HEK293 (cell line): ENCODE results near the gene FBN2.

Source experiments
- BCL11B ChIP-seq: fragments of 450-650 bp; formaldehyde crosslinking; IDR thresholded peaks from 2 replicates; pipeline ENCODE4 v1.5.1; 2016; ENCODE audit warnings: low read depth, missing biosample characterization, missing genetic modification characterization
- GFI1B ChIP-seq: fragments of 450-650 bp; formaldehyde crosslinking; IDR thresholded peaks from 2 replicates; pipeline ENCODE4 v1.5.1; 2016; ENCODE audit warnings: missing biosample characterization, missing genetic modification characterization
- TRIM28 ChIP-seq: IDR thresholded peaks from 2 replicates; pipeline ENCODE4 v1.6.1; 2011; ENCODE audit warnings: low read length, control low read depth, borderline replicate concordance
- WT1 ChIP-seq: fragments of 450-650 bp; formaldehyde crosslinking; IDR thresholded peaks from 2 replicates; pipeline ENCODE4 v1.5.1; 2016; ENCODE audit warnings: missing biosample characterization, missing genetic modification characterization
- ZNF138 ChIP-seq: fragments of 450-650 bp; formaldehyde crosslinking; IDR thresholded peaks from 2 replicates; pipeline ENCODE4 v1.5.1; 2016; ENCODE audit warnings: missing biosample characterization, missing genetic modification characterization, borderline replicate concordance
- ZNF174 ChIP-seq: fragments of 450-650 bp; formaldehyde crosslinking; IDR thresholded peaks from 2 replicates; pipeline ENCODE4 v1.5.0; 2017; ENCODE audit warnings: missing biosample characterization, mild to moderate bottlenecking, missing genetic modification characterization
- ZNF202 ChIP-seq: fragments of 450-650 bp; formaldehyde crosslinking; IDR thresholded peaks from 2 replicates; pipeline ENCODE4 v1.5.1; 2016; ENCODE audit warnings: missing biosample characterization, missing genetic modification characterization, borderline replicate concordance
- ZNF311 ChIP-seq: fragments of 450-650 bp; formaldehyde crosslinking; IDR thresholded peaks from 2 replicates; pipeline ENCODE4 v1.5.1; 2017; ENCODE audit warnings: missing biosample characterization, missing genetic modification characterization, borderline replicate concordance
- ZNF350 ChIP-seq: fragments of 450-650 bp; formaldehyde crosslinking; IDR thresholded peaks from 2 replicates; pipeline ENCODE4 v1.5.0; 2017; ENCODE audit warnings: missing biosample characterization, mild to moderate bottlenecking, missing genetic modification characterization
- ZNF366 ChIP-seq: fragments of 450-650 bp; formaldehyde crosslinking; conservative IDR thresholded peaks from 2 replicates; pipeline ENCODE4 v1.5.1; 2016; ENCODE audit warnings: missing biosample characterization, missing genetic modification characterization
- ZNF530 ChIP-seq: fragments of 450-650 bp; formaldehyde crosslinking; IDR thresholded peaks from 2 replicates; pipeline ENCODE4 v1.5.1; 2016; ENCODE audit warnings: low read depth, missing biosample characterization, missing genetic modification characterization
- ZNF558 ChIP-seq: fragments of 450-650 bp; formaldehyde crosslinking; IDR thresholded peaks from 2 replicates; pipeline ENCODE4 v1.5.1; 2016; ENCODE audit warnings: missing biosample characterization, missing genetic modification characterization
- ZNF561 ChIP-seq: fragments of 450-650 bp; IDR thresholded peaks from 2 replicates; pipeline ENCODE4 v1.5.1; 2018; ENCODE audit warnings: missing biosample characterization, missing genetic modification characterization, borderline replicate concordance
- ZNF571 ChIP-seq: fragments of 450-650 bp; formaldehyde crosslinking; IDR thresholded peaks from 2 replicates; pipeline ENCODE4 v1.5.0; 2017; ENCODE audit warnings: missing biosample characterization, missing genetic modification characterization
- ZNF654 ChIP-seq: fragments of 450-650 bp; formaldehyde crosslinking; IDR thresholded peaks from 2 replicates; pipeline ENCODE4 v1.5.1; 2016; ENCODE audit warnings: low read depth, missing biosample characterization, missing genetic modification characterization
- ZNF660 ChIP-seq: fragments of 450-650 bp; IDR thresholded peaks from 2 replicates; pipeline ENCODE4 v1.5.1; 2018; ENCODE audit warnings: missing biosample characterization, mild to moderate bottlenecking, missing genetic modification characterization
- ZNF791 ChIP-seq: fragments of 450-650 bp; formaldehyde crosslinking; IDR thresholded peaks from 2 replicates; pipeline ENCODE4 v1.5.1; 2016; ENCODE audit warnings: missing biosample characterization, missing genetic modification characterization
- ZSCAN16 ChIP-seq: fragments of 450-650 bp; formaldehyde crosslinking; IDR thresholded peaks from 2 replicates; pipeline ENCODE4 v1.5.1; 2016; ENCODE audit warnings: missing biosample characterization, missing genetic modification characterization
- ZSCAN30 ChIP-seq: fragments of 450-650 bp; IDR thresholded peaks from 2 replicates; pipeline ENCODE4 v1.5.1; 2018; ENCODE audit warnings: missing biosample characterization, mild to moderate bottlenecking, missing genetic modification characterization, moderate library complexity
- TF ChIP-seq, protein P1 (sequence below): fragments of 450-650 bp; formaldehyde crosslinking; conservative IDR thresholded peaks from 2 replicates; pipeline ENCODE4 v1.5.1; 2016; ENCODE audit warnings: low read depth, missing biosample characterization, missing genetic modification characterization
- TF ChIP-seq, protein P2 (sequence below): fragments of 450-650 bp; formaldehyde crosslinking; IDR thresholded peaks from 2 replicates; pipeline ENCODE4 v1.5.1; 2016; ENCODE audit warnings: missing biosample characterization, missing genetic modification characterization
- TF ChIP-seq, protein P3 (sequence below): fragments of 450-650 bp; formaldehyde crosslinking; IDR thresholded peaks from 2 replicates; pipeline ENCODE4 v1.5.1; 2016; ENCODE audit warnings: missing biosample characterization, missing genetic modification characterization, borderline replicate concordance
- TF ChIP-seq, protein P4 (sequence below): fragments of 450-650 bp; formaldehyde crosslinking; IDR thresholded peaks from 2 replicates; pipeline ENCODE4 v1.5.1; 2017; ENCODE audit warnings: missing biosample characterization, mild to moderate bottlenecking, missing genetic modification characterization, moderate library complexity
- TF ChIP-seq, protein P5 (sequence below): fragments of 450-650 bp; IDR thresholded peaks from 2 replicates; pipeline ENCODE4 v1.5.1; 2018; ENCODE audit warnings: missing biosample characterization, mild to moderate bottlenecking, missing genetic modification characterization
- TF ChIP-seq, protein P6 (sequence below): fragments of 450-650 bp; formaldehyde crosslinking; IDR thresholded peaks from 2 replicates; pipeline ENCODE4 v1.5.1; 2016; ENCODE audit warnings: missing biosample characterization, missing genetic modification characterization
- TF ChIP-seq, protein P7 (sequence below): fragments of 450-650 bp; formaldehyde crosslinking; IDR thresholded peaks from 2 replicates; pipeline ENCODE4 v1.5.1; 2016; ENCODE audit warnings: missing biosample characterization, missing genetic modification characterization

FBN2 gene

DNA sequence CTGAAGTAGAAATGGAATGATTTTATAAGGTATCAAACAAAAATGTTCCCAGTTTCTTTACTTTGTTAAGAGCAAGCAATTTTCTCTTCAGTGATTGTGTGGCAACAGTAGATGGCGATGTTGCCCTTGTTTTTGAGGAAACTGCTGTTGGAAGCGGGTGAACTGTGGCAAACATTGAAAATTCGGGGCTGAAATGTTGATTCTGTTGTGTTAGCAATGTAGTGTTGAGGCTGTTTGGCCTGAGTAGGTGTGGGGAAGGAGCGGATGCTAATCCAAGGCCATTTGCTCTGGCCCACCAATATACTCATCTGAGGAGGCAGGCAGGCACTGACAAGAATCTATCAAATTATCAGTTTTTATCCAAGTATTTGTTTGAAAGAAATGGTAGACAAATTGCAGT, 324.7 kb downstream of the FBN2 start (continued):
- TF ChIP-seq, protein P1, sequence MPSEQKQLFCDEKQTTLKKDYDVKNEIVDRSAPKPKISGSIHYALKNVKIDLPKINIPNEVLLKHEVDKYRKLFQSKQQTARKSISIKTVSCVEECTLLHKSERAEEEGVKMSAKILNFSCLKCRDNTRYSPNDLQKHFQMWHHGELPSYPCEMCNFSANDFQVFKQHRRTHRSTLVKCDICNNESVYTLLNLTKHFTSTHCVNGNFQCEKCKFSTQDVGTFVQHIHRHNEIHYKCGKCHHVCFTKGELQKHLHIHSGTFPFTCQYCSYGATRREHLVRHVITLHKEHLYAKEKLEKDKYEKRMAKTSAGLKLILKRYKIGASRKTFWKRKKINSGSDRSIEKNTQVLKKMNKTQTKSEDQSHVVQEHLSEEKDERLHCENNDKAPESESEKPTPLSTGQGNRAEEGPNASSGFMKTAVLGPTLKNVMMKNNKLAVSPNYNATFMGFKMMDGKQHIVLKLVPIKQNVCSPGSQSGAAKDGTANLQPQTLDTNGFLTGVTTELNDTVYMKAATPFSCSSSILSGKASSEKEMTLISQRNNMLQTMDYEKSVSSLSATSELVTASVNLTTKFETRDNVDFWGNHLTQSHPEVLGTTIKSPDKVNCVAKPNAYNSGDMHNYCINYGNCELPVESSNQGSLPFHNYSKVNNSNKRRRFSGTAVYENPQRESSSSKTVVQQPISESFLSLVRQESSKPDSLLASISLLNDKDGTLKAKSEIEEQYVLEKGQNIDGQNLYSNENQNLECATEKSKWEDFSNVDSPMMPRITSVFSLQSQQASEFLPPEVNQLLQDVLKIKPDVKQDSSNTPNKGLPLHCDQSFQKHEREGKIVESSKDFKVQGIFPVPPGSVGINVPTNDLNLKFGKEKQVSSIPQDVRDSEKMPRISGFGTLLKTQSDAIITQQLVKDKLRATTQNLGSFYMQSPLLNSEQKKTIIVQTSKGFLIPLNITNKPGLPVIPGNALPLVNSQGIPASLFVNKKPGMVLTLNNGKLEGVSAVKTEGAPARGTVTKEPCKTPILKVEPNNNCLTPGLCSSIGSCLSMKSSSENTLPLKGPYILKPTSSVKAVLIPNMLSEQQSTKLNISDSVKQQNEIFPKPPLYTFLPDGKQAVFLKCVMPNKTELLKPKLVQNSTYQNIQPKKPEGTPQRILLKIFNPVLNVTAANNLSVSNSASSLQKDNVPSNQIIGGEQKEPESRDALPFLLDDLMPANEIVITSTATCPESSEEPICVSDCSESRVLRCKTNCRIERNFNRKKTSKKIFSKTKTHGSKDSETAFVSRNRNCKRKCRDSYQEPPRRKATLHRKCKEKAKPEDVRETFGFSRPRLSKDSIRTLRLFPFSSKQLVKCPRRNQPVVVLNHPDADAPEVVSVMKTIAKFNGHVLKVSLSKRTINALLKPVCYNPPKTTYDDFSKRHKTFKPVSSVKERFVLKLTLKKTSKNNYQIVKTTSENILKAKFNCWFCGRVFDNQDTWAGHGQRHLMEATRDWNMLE (tag by site-specific recombination) = no peak
- TF ChIP-seq ZNF660 (tag by site-specific recombination) (peak; percentile 59; the same call in 1 of the 2 replicates), ZSCAN16 (tag by site-specific recombination) (no peak), TRIM28 (no peak), ZNF350 (no peak), ZNF654 (tag by site-specific recombination) (peak; percentile 98), ZNF791 (tag by site-specific recombination) (no peak), BCL11B (tag by site-specific recombination) (no peak), ZNF561 (tag by site-specific recombination) (no peak), GFI1B (tag by site-specific recombination) (no peak), ZNF366 (tag by site-specific recombination) (no peak), ZNF202 (no peak), WT1 (tag by site-specific recombination) (no peak), ZNF530 (tag by site-specific recombination) (peak; percentile 91), ZSCAN30 (peak; percentile 58; the same call in 1 of the 2 replicates), ZNF311 (tag by site-specific recombination) (no peak), ZNF558 (tag by site-specific recombination) (no peak), ZNF138 (tag by site-specific recombination) (no peak), ZNF571 (tag by site-specific recombination) (no peak), ZNF174 (tag by site-specific recombination) (no peak)
- TF ChIP-seq, protein P2, sequence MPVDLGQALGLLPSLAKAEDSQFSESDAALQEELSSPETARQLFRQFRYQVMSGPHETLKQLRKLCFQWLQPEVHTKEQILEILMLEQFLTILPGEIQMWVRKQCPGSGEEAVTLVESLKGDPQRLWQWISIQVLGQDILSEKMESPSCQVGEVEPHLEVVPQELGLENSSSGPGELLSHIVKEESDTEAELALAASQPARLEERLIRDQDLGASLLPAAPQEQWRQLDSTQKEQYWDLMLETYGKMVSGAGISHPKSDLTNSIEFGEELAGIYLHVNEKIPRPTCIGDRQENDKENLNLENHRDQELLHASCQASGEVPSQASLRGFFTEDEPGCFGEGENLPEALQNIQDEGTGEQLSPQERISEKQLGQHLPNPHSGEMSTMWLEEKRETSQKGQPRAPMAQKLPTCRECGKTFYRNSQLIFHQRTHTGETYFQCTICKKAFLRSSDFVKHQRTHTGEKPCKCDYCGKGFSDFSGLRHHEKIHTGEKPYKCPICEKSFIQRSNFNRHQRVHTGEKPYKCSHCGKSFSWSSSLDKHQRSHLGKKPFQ (tag by site-specific recombination) = no peak
- TF ChIP-seq, protein P3, sequence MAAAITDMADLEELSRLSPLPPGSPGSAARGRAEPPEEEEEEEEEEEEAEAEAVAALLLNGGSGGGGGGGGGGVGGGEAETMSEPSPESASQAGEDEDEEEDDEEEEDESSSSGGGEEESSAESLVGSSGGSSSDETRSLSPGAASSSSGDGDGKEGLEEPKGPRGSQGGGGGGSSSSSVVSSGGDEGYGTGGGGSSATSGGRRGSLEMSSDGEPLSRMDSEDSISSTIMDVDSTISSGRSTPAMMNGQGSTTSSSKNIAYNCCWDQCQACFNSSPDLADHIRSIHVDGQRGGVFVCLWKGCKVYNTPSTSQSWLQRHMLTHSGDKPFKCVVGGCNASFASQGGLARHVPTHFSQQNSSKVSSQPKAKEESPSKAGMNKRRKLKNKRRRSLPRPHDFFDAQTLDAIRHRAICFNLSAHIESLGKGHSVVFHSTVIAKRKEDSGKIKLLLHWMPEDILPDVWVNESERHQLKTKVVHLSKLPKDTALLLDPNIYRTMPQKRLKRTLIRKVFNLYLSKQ (tag by site-specific recombination) = no peak
- TF ChIP-seq, protein P4, sequence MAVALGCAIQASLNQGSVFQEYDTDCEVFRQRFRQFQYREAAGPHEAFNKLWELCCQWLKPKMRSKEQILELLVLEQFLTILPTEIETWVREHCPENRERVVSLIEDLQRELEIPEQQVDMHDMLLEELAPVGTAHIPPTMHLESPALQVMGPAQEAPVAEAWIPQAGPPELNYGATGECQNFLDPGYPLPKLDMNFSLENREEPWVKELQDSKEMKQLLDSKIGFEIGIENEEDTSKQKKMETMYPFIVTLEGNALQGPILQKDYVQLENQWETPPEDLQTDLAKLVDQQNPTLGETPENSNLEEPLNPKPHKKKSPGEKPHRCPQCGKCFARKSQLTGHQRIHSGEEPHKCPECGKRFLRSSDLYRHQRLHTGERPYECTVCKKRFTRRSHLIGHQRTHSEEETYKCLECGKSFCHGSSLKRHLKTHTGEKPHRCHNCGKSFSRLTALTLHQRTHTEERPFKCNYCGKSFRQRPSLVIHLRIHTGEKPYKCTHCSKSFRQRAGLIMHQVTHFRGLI (tag by site-specific recombination) = no peak
- TF ChIP-seq, protein P5, sequence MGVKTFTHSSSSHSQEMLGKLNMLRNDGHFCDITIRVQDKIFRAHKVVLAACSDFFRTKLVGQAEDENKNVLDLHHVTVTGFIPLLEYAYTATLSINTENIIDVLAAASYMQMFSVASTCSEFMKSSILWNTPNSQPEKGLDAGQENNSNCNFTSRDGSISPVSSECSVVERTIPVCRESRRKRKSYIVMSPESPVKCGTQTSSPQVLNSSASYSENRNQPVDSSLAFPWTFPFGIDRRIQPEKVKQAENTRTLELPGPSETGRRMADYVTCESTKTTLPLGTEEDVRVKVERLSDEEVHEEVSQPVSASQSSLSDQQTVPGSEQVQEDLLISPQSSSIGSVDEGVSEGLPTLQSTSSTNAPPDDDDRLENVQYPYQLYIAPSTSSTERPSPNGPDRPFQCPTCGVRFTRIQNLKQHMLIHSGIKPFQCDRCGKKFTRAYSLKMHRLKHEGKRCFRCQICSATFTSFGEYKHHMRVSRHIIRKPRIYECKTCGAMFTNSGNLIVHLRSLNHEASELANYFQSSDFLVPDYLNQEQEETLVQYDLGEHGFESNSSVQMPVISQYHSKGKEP = no peak
- TF ChIP-seq, protein P6, sequence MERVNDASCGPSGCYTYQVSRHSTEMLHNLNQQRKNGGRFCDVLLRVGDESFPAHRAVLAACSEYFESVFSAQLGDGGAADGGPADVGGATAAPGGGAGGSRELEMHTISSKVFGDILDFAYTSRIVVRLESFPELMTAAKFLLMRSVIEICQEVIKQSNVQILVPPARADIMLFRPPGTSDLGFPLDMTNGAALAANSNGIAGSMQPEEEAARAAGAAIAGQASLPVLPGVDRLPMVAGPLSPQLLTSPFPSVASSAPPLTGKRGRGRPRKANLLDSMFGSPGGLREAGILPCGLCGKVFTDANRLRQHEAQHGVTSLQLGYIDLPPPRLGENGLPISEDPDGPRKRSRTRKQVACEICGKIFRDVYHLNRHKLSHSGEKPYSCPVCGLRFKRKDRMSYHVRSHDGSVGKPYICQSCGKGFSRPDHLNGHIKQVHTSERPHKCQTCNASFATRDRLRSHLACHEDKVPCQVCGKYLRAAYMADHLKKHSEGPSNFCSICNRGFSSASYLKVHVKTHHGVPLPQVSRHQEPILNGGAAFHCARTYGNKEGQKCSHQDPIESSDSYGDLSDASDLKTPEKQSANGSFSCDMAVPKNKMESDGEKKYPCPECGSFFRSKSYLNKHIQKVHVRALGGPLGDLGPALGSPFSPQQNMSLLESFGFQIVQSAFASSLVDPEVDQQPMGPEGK (tag by site-specific recombination) = no peak
- TF ChIP-seq, protein P7, sequence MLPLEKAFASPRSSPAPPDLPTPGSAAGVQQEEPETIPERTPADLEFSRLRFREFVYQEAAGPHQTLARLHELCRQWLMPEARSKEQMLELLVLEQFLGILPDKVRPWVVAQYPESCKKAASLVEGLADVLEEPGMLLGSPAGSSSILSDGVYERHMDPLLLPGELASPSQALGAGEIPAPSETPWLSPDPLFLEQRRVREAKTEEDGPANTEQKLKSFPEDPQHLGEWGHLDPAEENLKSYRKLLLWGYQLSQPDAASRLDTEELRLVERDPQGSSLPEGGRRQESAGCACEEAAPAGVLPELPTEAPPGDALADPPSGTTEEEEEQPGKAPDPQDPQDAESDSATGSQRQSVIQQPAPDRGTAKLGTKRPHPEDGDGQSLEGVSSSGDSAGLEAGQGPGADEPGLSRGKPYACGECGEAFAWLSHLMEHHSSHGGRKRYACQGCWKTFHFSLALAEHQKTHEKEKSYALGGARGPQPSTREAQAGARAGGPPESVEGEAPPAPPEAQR = no peak
